Upper lobe of left lung (tissue), 6 donors: ENCODE data around the gene NF1. TPM values are rescaled to one million over a fixed set of nuclear protein-coding genes. Genes with fewer than 3 reads are reported as not detected.

ENCODE experiments used
- ATAC-seq, 2 donors: fragments of 200-7000 bp; cut with Tn5 transposase; one replicate each; pipeline ENCODE4 v1.9.1; 2022; ENCODE audit warnings: mild to moderate bottlenecking in 2 of 2, moderate library complexity in 2 of 2; ENCODE audit not compliant: low FRiP score in 2 of 2
- DNase-seq, 2 donors: peaks; one replicate each; pipeline ENCODE4 v3.0.0-alpha.2; 2019 to 2020
- H3K27ac ChIP-seq, 4 donors: fragments of 200-600 bp; sonication (generic); one replicate each; pipeline ENCODE4 v1.5.1; 2016 to 2019
- H3K27me3 ChIP-seq, 4 donors: fragments of 200-600 bp; sonication (generic); one replicate each; pipeline ENCODE4 v1.5.1; 2017 to 2019
- H3K36me3 ChIP-seq, 4 donors: fragments of 200-600 bp; sonication (generic); one replicate each; pipeline ENCODE4 v1.5.1; 2016 to 2019
- H3K4me1 ChIP-seq, 4 donors: fragments of 200-600 bp; sonication (generic); one replicate each; pipeline ENCODE4 v1.5.1; 2018 to 2019
- H3K4me3 ChIP-seq, 4 donors: fragments of 200-600 bp; sonication (generic); one replicate each; pipeline ENCODE4 v1.5.1; 2017 to 2019; ENCODE audit warnings: mild to moderate bottlenecking in 2 of 4, moderate library complexity in 1 of 4
- H3K9me3 ChIP-seq, 4 donors: fragments of 200-600 bp; sonication (generic); one replicate each; pipeline ENCODE4 v1.5.1; 2018 to 2019
- EP300 ChIP-seq, 4 donors: sonication (generic); formaldehyde crosslinking; IDR thresholded peaks; one replicate each; pipeline ENCODE4 v1.5.1; 2017; ENCODE audit warnings: antibody characterized with exemption in 4 of 4, control low read depth in 2 of 4
- POLR2A ChIP-seq, 4 donors: fragments of 450-650 bp; IDR thresholded peaks; one replicate each; pipeline ENCODE4 v1.5.1; 2016 to 2017; ENCODE audit warnings: antibody characterized with exemption in 4 of 4, mild to moderate bottlenecking in 2 of 4
- POLR2AphosphoS5 ChIP-seq, 2 donors: sonication (generic); formaldehyde crosslinking; IDR thresholded peaks; one replicate each; pipeline ENCODE4 v1.5.1; 2017; ENCODE audit warnings: antibody characterized with exemption in 2 of 2
- WGBS, 2 donors: methylation state at CpG; one replicate each; pipeline ENCODE4 v1.1.5; 2017 to 2018; 5-methylcytosine and 5-hydroxymethylcytosine counted together
- total RNA-seq, 6 donors: library from RNA; depleted of rRNA in 4 of 6; stranded (reverse); fragments of >200 nt in 4 of 6; gene quantifications; one replicate each; pipeline versions ENCODE4 v1.1.0 to v1.2.1, GENCODE V29; 2016 to 2021
- TF ChIP-seq, protein P1 (sequence below), 6 experiments: fragments of 450-650 bp in 4 of 6; fragments of 200-600 bp in 2 of 6; sonication (generic) in 2 of 6; IDR thresholded peaks; one replicate each; pipeline ENCODE4 v1.5.1; 2016 to 2019; ENCODE audit warnings: antibody characterized with exemption in 6 of 6
- donor health status: DM: no; HTN: no; CAD: no; lungs with moderate emphysema.
- donor health status: DM: no; HTN: yes; CAD: no; lungs with severe emphysema.

NF1 gene
- total RNA-seq, 6 donors from 2014 or later: 35.5 to 85.1 (median 47.1) TPM

DNA sequence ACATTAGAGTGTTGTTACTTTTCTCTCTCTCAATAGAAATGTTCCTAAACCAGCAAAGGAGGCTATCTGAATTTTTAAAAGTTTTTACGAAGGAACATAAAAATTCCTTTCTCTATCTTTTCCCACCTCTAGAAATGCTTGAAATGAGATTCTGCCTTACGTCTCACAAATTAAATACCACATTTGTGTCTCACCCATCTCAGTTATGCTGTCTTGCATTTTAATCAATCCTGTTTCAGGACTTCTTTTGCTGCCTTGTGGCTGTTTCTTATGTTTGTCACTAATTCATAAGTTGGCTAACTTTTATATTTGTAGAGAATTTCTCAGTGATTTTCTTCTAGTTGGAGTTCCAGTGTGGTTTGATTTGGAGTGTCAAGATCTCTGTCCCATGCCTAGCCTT, 198.8 kb downstream of the NF1 start:
- TF ChIP-seq POLR2AphosphoS5 (IDR thresholded peaks at IDR 0.05): no peak
- TF ChIP-seq POLR2A (IDR thresholded peaks at IDR 0.05): no peak
- TF ChIP-seq, protein P1, sequence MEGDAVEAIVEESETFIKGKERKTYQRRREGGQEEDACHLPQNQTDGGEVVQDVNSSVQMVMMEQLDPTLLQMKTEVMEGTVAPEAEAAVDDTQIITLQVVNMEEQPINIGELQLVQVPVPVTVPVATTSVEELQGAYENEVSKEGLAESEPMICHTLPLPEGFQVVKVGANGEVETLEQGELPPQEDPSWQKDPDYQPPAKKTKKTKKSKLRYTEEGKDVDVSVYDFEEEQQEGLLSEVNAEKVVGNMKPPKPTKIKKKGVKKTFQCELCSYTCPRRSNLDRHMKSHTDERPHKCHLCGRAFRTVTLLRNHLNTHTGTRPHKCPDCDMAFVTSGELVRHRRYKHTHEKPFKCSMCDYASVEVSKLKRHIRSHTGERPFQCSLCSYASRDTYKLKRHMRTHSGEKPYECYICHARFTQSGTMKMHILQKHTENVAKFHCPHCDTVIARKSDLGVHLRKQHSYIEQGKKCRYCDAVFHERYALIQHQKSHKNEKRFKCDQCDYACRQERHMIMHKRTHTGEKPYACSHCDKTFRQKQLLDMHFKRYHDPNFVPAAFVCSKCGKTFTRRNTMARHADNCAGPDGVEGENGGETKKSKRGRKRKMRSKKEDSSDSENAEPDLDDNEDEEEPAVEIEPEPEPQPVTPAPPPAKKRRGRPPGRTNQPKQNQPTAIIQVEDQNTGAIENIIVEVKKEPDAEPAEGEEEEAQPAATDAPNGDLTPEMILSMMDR (IDR thresholded peaks at IDR 0.05): no peak
- no peak for TF ChIP-seq EP300 (IDR thresholded peaks at IDR 0.05)
- H3K27ac ChIP-seq: no peak overlapping the region
- H3K4me3 ChIP-seq: no peak overlapping the region
- DNase-seq (no peak), ATAC-seq (no peak)
- peaks cover 0 to 11% (median 4%) of the 10 kb centered on the region in 4 donors for H3K36me3 ChIP-seq
- H3K4me1 ChIP-seq: no peaks in the 10 kb centered on the region
- no peaks in the 10 kb centered on the region for H3K9me3 ChIP-seq
- WGBS, 2 donors: 85 to 93% methylated on average over 2 of the region's 2 CpGs
- H3K27me3 ChIP-seq: no peaks in the 10 kb centered on the region

DNA sequence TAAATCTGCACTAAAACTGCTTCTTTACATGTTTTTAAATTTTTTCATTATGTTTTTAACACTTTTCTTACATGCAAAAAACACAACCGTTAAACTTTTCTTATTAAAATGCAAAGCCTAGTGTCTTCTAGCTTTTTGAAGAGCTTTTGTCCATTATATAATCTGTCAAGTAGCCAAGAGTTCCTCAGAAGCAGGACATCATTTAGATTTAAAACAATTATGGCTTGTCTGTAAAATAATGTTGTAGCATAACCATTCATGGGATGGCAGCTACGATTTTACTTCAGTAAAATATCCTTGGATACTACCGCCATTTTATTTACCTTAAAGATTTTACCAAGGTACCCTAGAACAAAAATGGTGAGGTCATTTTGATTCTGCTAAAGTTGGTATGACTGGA, 199.5 kb downstream of the NF1 start:
- Histone ChIP-seq H3K4me3 (no peak overlapping the region), H3K4me1 (no peaks in the 10 kb centered on the region), H3K9me3 (no peaks in the 10 kb centered on the region), H3K27me3 (no peaks in the 10 kb centered on the region), H3K27ac (no peak overlapping the region), H3K36me3 (peaks cover 0 to 11% (median 4%) of the 10 kb centered on the region in 4 donors)
- ATAC-seq: no peak
- no peak for TF ChIP-seq POLR2A (IDR thresholded peaks at IDR 0.05)
- TF ChIP-seq, protein P1 (IDR thresholded peaks at IDR 0.05): no peak
- no peak for DNase-seq
- WGBS, 2 donors: 92% methylated on average over 3 of the region's 3 CpGs

DNA sequence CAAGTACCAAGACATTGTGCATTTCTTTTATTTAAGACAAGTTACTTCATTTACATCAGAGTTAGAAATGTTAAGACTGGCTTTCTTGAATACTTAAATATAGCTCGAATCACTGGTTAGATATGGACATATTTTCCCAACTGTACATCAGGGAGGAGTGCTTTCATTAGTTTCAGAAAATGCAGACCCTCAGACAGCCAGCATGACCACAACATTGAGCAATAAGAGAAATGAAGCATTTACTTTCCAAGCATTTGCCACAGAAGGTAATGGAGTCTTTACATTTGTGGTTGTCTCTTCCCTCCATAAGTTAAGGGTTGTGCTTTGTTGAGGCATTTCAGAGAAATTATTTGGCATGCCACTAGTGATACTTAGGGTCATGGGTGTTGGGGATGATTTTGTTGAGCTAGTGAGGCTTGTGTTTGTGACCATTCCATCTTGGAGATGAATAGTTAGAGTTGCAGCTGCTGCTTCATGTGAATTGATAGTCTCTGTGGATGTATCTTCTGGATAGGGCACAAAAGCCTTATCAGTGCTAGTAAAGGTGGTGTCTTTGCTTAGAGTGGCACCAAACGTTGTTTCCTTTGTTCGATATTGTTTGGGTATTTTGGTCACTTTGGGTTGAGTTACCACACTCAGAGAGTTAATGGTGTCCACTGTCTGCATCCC, 200.2 kb downstream of the NF1 start:
- 82 to 88% methylated on average over 3 of the region's 3 CpGs for WGBS, 2 donors
- TF ChIP-seq POLR2A (IDR thresholded peaks at IDR 0.05) (no peak), EP300 (IDR thresholded peaks at IDR 0.05) (no peak), POLR2AphosphoS5 (IDR thresholded peaks at IDR 0.05) (no peak)
- TF ChIP-seq, protein P1 (IDR thresholded peaks at IDR 0.05): no peak
- Histone ChIP-seq H3K4me1 (no peaks in the 10 kb centered on the region), H3K27ac (no peak overlapping the region), H3K36me3 (peaks cover 0 to 11% (median 4%) of the 10 kb centered on the region in 4 donors), H3K27me3 (no peaks in the 10 kb centered on the region), H3K9me3 (no peaks in the 10 kb centered on the region), H3K4me3 (no peak overlapping the region)
- ATAC-seq (no peak), DNase-seq (no peak)

DNA sequence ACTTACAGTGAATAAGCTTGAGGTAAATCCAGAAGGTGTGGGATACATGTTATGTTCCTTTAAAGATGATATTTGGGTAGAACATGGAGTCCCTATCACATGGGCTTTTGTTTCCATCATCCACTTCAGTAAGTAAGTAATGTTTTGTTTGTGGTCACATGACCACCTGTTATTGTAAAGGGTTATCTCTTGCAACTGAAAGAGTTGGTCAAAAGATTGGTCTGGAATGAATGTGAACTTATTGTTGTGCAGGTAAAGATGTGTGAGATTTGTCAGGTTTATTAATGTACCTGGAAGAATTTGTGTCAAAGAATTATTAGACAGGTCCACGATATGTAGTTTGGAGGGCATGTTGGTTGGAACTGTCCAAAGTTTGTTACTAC, 200.7 kb downstream of the NF1 start:
- no peaks in the 10 kb centered on the region for H3K9me3 ChIP-seq
- no peak for TF ChIP-seq EP300 (IDR thresholded peaks at IDR 0.05)
- TF ChIP-seq POLR2AphosphoS5 (IDR thresholded peaks at IDR 0.05): no peak
- no peak for TF ChIP-seq POLR2A (IDR thresholded peaks at IDR 0.05)
- TF ChIP-seq, protein P1 (IDR thresholded peaks at IDR 0.05): no peak
- H3K4me3 ChIP-seq: no peak overlapping the region
- no peak overlapping the region for H3K27ac ChIP-seq
- 92 to 96% methylated on average over 1 of the region's 1 CpG for WGBS, 2 donors
- H3K4me1 ChIP-seq: no peaks in the 10 kb centered on the region
- ATAC-seq (no peak), DNase-seq (no peak)
- H3K36me3 ChIP-seq: peaks cover 0 to 11% (median 4%) of the 10 kb centered on the region in 4 donors
- no peaks in the 10 kb centered on the region for H3K27me3 ChIP-seq

DNA sequence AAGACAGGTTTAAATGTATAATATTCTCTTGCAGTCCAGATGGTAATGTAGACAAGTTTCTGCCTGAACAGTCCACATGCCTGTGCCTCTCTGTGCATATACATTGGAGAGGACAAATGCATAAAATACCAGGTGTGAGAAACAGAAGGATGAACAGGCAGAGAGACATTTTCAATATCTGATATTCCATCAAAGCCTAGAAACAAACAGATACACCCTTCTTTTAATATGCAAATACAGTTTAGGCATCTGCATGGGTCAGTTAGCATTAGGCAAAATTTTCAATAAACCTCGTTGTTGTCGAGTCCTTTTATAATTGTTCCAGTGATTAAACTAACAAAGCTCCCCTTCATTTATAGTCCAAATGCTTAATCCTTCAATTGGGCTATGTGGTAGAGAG, 201.4 kb downstream of the NF1 start:
- Histone ChIP-seq H3K27ac (no peak overlapping the region), H3K36me3 (peaks cover 0 to 11% (median 4%) of the 10 kb centered on the region in 4 donors), H3K9me3 (no peaks in the 10 kb centered on the region), H3K27me3 (no peaks in the 10 kb centered on the region), H3K4me1 (no peaks in the 10 kb centered on the region), H3K4me3 (no peak overlapping the region)
- TF ChIP-seq, protein P1 (IDR thresholded peaks at IDR 0.05): no peak
- TF ChIP-seq POLR2A (IDR thresholded peaks at IDR 0.05) (no peak), POLR2AphosphoS5 (IDR thresholded peaks at IDR 0.05) (no peak), EP300 (IDR thresholded peaks at IDR 0.05) (no peak)
- DNase-seq (no peak), ATAC-seq (no peak)
- 98 to 100% methylated on average over 2 of the region's 2 CpGs for WGBS, 2 donors
